Activated CD8-positive, alpha-beta T cell treated with anti-CD3 and anti-CD28 coated beads for 36 hours (primary cell): ENCODE data around the gene ATP13A1. TPM values are rescaled to one million over a fixed set of nuclear protein-coding genes. Genes with fewer than 3 reads are reported as not detected.

Experiments used
- ATAC-seq: fragments of 200-7000 bp; cut with Tn5 transposase; one replicate; pipeline ENCODE4 v1.10.0; 2021; ENCODE audit warnings: mild to moderate bottlenecking, moderate library complexity
- CTCF ChIA-PET: fragments of 350-600 bp; sonication (Branson Sonifier 250); formaldehyde crosslinking; loops from one replicate; lab custom pipeline; 2021; ENCODE audit warnings: antibody characterized with exemption; lab: Charles Lee
- POLR2A ChIA-PET: fragments of 350-600 bp; sonication (Branson Sonifier 250); formaldehyde crosslinking; loops from one replicate; lab custom pipeline; 2021; ENCODE audit warnings: antibody characterized with exemption; lab: Charles Lee
- DNase-seq: peaks from one replicate; pipeline ENCODE4 v3.0.0-alpha.2; 2020
- H3K27ac Mint-ChIP-seq: one replicate; pipeline ENCODE4 v1.8.0; 2021; ENCODE audit warnings: mild to moderate bottlenecking, mixed read lengths
- H3K27me3 Mint-ChIP-seq: one replicate; pipeline ENCODE4 v1.8.0; 2021; ENCODE audit warnings: mixed read lengths
- H3K36me3 Mint-ChIP-seq: one replicate; pipeline ENCODE4 v1.8.0; 2021; ENCODE audit warnings: low read depth, mixed read lengths
- H3K4me1 Mint-ChIP-seq: one replicate; pipeline ENCODE4 v1.8.0; 2021; ENCODE audit warnings: low read depth, mixed read lengths
- H3K4me3 Mint-ChIP-seq: one replicate; pipeline ENCODE4 v1.8.0; 2021; ENCODE audit warnings: mild to moderate bottlenecking, moderate library complexity, mixed read lengths
- H3K9me3 Mint-ChIP-seq: one replicate; pipeline ENCODE4 v1.8.0; 2021; ENCODE audit warnings: mixed read lengths
- CTCF ChIP-seq: fragments of 200-600 bp; IDR thresholded peaks from one replicate; pipeline ENCODE4 v1.8.0; 2022; ENCODE audit warnings: antibody characterized with exemption, mild to moderate bottlenecking
- intact Hi-C: fragments of 100-400 bp; cut with micrococcal nuclease; formaldehyde crosslinking; loops from one replicate; pipeline ENCODE4 v1.10.0; 2022
- total RNA-seq, 2 experiments: library from RNA; stranded (reverse); gene quantifications; one replicate each; pipeline ENCODE4 v1.2.3, GENCODE V29; 2021

ATP13A1 gene
- total RNA-seq, 2 experiments from 2014 or later, result 52.4 to 53.1 TPM

- no peaks in the 10 kb centered on the region for H3K27me3 Mint-ChIP-seq
- no peak overlapping the region for H3K27ac Mint-ChIP-seq
- ChIA-PET CTCF (no interaction called here), POLR2A (no interaction called here)
- peaks cover 51% of the 10 kb centered on the region for H3K36me3 Mint-ChIP-seq
- TF ChIP-seq CTCF, result no peak
- H3K4me3 Mint-ChIP-seq, result no peak overlapping the region
- intact Hi-C loops, result no loop called here
- ATAC-seq, result no peak
- H3K4me1 Mint-ChIP-seq, result peaks cover 3% of the 10 kb centered on the region
- H3K9me3 Mint-ChIP-seq, result no peaks in the 10 kb centered on the region
- DNase-seq, result no peak
These were observed 8.4 kb downstream of the ATP13A1 start for GRCh38 chr19:19655051-19655594.

- no peak for TF ChIP-seq CTCF
- Mint-ChIP-seq H3K4me1 (peaks cover 3% of the 10 kb centered on the region), H3K9me3 (no peaks in the 10 kb centered on the region), H3K27me3 (no peaks in the 10 kb centered on the region), H3K4me3 (no peak overlapping the region), H3K27ac (no peak overlapping the region), H3K36me3 (peaks cover 49% of the 10 kb centered on the region)
- DNase-seq, result no peak
- intact Hi-C loops, result no loop called here
- CTCF ChIA-PET, result interaction anchor here (2.4 kb wide), 1 partner anchor 11 kb away, joined by 9 read pairs; the partner anchor contains the start of gene GMIP
- POLR2A ChIA-PET, result interaction anchor here (1.0 kb wide), 1 partner anchor 21 kb away, joined by 3 read pairs; no protein-coding TSS in a partner anchor
- ATAC-seq, result no peak
These were observed 9.0 kb downstream of the ATP13A1 start for GRCh38 chr19:19654441-19654840.

GRCh38 chr19:19653597-19654147 lies 9.8 kb downstream of the ATP13A1 start:
- ATAC-seq (no peak), DNase-seq (no peak)
- Mint-ChIP-seq H3K4me1 (peaks cover 3% of the 10 kb centered on the region), H3K36me3 (peaks cover 50% of the 10 kb centered on the region), H3K27ac (no peak overlapping the region), H3K9me3 (no peaks in the 10 kb centered on the region), H3K27me3 (no peaks in the 10 kb centered on the region), H3K4me3 (no peak overlapping the region)
- intact Hi-C loops, result no loop called here
- ChIA-PET POLR2A (interaction anchor here (1.0 kb wide), 1 partner anchor 20 kb away, joined by 3 read pairs; no protein-coding TSS in a partner anchor), CTCF (interaction anchor here (1.4 to 2.4 kb wide), 2 partner anchors 10 to 101 kb away, joined by 4 to 9 read pairs; partner anchors contain the start of gene GMIP)
- TF ChIP-seq CTCF, result no peak

- ATAC-seq, result no peak
- Mint-ChIP-seq H3K27me3 (no peaks in the 10 kb centered on the region), H3K27ac (no peak overlapping the region), H3K4me1 (peaks cover 3% of the 10 kb centered on the region), H3K4me3 (no peak overlapping the region), H3K36me3 (peaks cover 44% of the 10 kb centered on the region), H3K9me3 (no peaks in the 10 kb centered on the region)
- ChIA-PET POLR2A (interaction anchor here (1.6 to 3.4 kb wide), 4 partner anchors 9 to 120 kb away, joined by 3 to 23 read pairs (median 6); partner anchors contain the start of genes ATP13A1 and LPAR2), CTCF (interaction anchor here (1.4 to 2.4 kb wide), 3 partner anchors 9 to 100 kb away, joined by 4 to 9 read pairs (median 5); partner anchors contain the start of gene GMIP)
- no peak for TF ChIP-seq CTCF
- intact Hi-C loops, result no loop called here
- no peak for DNase-seq
These were observed 10.8 kb downstream of the ATP13A1 start for GRCh38 chr19:19652482-19653295.
